ENCODE results near the gene NRSN1. TPM values are rescaled to one million over a fixed set of nuclear protein-coding genes. Genes with fewer than 3 reads are reported as not detected.

NRSN1 gene
- total RNA-seq, 3 donors from 2014 or later, result not detected

DNA sequence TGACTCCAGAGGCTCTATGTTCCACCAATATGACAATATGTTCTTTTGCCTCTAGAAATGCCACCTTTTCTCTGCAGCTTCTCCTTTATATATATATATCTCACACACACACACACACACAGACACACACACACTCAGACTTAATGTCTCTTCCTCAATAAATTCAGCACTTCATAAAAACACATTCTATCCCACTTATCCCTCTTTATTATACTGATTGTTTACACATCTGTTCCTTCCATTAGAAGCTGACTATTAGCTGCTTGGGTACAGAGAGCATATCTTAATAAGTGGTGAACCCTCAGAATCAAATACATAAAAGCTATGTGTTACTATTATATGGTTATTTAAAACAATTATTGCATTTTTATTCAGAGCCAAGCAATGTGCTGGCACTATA lies 23.3 kb downstream of the NRSN1 start:
- no peaks in the 10 kb centered on the region for H3K9me3 Mint-ChIP-seq
- no peaks in the 10 kb centered on the region for H3K36me3 Mint-ChIP-seq (ENCODE audit: insufficient read depth)

DNA sequence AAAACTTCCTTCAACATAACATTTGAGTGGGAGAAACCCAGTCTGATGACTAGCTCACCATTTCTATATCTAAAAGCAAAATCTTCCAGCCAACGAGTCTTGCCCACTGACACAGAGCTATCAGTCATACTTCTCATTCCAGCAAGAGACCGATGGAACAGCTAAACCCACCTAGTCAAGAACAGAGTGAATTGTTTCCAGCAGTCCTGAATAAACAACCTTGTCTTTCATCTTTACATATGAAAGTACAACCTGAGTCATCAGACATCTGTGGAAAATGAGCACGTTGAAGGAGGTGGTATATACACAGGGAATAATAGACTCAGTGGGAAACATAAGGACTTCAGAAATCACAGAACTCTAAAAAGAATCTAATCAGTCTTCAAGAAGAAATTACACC lies 23.8 kb downstream of the NRSN1 start:
- Mint-ChIP-seq H3K4me1 (ENCODE audit: low read depth) (no peaks in the 10 kb centered on the region), H3K9me3 (no peaks in the 10 kb centered on the region), H3K4me3 (no peak overlapping the region), H3K36me3 (ENCODE audit: insufficient read depth) (no peaks in the 10 kb centered on the region), H3K27me3 (ENCODE audit: low read depth) (peaks cover 16% of the 10 kb centered on the region)
- no peak for ATAC-seq
- no peak for DNase-seq

More for the DNA sequence above, 23.3 kb downstream of the NRSN1 start:
- no peak for ATAC-seq
- no peak for DNase-seq
- Mint-ChIP-seq H3K4me3 (no peak overlapping the region), H3K27me3 (ENCODE audit: low read depth) (peaks cover 16% of the 10 kb centered on the region), H3K4me1 (ENCODE audit: low read depth) (no peaks in the 10 kb centered on the region)

DNA sequence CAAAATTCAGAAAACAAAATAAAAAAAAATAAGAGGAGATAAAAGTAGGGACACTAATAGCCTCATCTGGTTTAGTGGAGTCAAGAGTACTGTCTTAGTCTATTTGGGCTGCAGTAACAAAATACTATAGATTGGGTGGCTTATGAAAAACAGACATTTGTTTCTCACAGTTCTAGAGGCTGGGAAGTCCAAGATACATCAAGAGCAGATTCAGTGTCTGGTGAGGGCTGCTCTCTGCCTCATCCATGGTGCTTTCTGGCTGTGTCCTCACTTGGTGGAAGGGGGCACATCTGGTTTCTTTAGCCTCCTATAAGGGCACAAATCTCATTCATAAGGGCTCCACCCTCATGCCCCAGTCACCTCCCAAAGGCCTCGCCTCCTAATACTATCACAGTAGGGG lies 26.0 kb downstream of the NRSN1 start:
- Mint-ChIP-seq H3K27me3 (ENCODE audit: low read depth) (peaks cover 14% of the 10 kb centered on the region), H3K4me3 (no peak overlapping the region), H3K9me3 (no peaks in the 10 kb centered on the region), H3K4me1 (ENCODE audit: low read depth) (no peaks in the 10 kb centered on the region), H3K36me3 (ENCODE audit: insufficient read depth) (no peaks in the 10 kb centered on the region)
- ATAC-seq, result no peak
- DNase-seq, result no peak

DNA sequence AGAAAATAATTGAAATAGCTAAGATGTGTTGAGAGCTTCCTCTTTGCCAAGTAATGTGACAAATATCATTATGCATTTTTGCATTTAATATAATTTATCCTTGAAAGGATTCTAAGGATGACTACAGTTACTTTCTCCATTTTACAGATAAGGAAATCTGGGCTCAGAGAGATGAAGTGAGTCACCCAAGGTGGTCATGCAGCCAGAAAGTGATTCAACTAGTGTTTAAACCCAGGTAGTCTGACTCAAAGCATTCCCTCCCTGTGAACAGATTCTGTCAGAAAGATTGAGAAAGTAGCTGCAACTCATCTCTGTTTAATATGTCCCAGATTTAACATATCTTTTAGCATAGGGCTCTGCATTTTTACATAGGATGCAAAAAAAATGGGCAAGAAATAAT lies 28.1 kb downstream of the NRSN1 start:
- no peaks in the 10 kb centered on the region for H3K36me3 Mint-ChIP-seq (ENCODE audit: insufficient read depth)

DNA sequence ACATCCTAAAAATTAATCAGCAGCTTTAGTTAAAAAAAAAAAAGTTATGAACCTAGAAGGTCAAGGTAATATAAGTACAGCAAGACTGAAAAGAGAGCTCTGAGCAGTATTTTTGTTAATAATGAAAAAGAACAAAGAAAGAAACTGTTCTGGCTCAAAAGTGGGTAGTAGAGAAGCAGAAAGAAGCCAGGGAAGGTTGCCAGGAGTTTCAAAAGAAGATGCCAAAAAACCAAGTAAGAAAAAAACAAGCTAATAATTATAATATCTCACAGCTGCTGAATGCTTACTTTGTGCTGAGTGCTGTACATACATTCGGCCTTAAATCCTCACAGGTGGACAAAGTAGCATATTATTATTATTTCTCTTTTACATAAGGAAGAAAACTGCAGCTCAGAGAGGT lies 31.9 kb downstream of the NRSN1 start:
- H3K4me1 Mint-ChIP-seq (ENCODE audit: low read depth), result no peaks in the 10 kb centered on the region
- H3K9me3 Mint-ChIP-seq, result no peaks in the 10 kb centered on the region
- peaks cover 2% of the 10 kb centered on the region for H3K27me3 Mint-ChIP-seq (ENCODE audit: low read depth)
- no peak overlapping the region for H3K4me3 Mint-ChIP-seq
- H3K36me3 Mint-ChIP-seq (ENCODE audit: insufficient read depth), result no peaks in the 10 kb centered on the region
- no peak for DNase-seq
- no peak for ATAC-seq

More for the DNA sequence above, 28.1 kb downstream of the NRSN1 start:
- H3K4me3 Mint-ChIP-seq, result no peak overlapping the region
- no peak for DNase-seq
- H3K27me3 Mint-ChIP-seq (ENCODE audit: low read depth), result peaks cover 7% of the 10 kb centered on the region
- H3K9me3 Mint-ChIP-seq, result no peaks in the 10 kb centered on the region
- no peak for ATAC-seq
- no peaks in the 10 kb centered on the region for H3K4me1 Mint-ChIP-seq (ENCODE audit: low read depth)

DNA sequence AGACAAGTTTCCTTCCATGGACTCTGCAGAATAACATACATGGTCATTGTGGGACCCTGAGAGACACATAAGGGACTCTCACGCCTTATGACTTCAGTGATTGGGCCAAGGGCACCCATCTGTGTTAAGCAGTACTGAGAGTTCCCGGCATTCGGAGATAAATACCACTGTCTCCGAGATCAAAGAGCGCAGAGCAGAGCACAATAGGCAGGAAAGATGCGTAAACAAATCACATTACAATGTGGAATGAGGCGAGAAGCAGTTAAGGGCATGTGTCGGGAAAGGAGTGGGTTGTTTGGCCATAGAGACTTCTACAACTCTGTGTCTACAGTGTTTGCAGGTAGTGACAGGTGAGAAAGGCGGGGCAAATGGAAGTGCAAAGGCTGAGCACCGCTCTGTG lies 57.6 kb downstream of the NRSN1 start:
- no peaks in the 10 kb centered on the region for H3K4me1 Mint-ChIP-seq (ENCODE audit: low read depth)
- DNase-seq (no peak), ATAC-seq (no peak)
- H3K36me3 Mint-ChIP-seq (ENCODE audit: insufficient read depth), result no peaks in the 10 kb centered on the region
- no peaks in the 10 kb centered on the region for H3K9me3 Mint-ChIP-seq
- peaks cover 5% of the 10 kb centered on the region for H3K27me3 Mint-ChIP-seq (ENCODE audit: low read depth)
- no peak overlapping the region for H3K4me3 Mint-ChIP-seq

DNA sequence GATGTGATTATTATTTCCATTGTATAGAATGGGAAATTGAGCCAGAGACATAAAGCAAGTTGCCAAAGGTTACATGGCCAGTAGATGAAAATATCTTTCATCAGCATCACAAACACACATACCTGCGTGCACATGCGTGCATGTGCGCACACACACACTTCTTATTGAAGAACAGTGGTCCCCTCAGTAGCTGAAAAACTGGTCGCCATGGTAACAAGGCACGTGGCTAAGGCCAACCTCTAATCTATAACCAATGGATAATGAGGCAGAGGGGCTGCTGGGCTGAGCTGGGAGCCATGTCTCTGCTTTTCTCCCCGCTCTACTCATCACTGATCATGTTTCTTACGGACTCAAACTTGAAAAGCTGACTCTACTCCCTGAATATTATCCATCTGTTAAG lies 60.3 kb downstream of the NRSN1 start:
- no peak for DNase-seq
- Mint-ChIP-seq H3K9me3 (no peaks in the 10 kb centered on the region), H3K36me3 (ENCODE audit: insufficient read depth) (no peaks in the 10 kb centered on the region), H3K27me3 (ENCODE audit: low read depth) (peaks cover 5% of the 10 kb centered on the region), H3K4me3 (no peak overlapping the region), H3K4me1 (ENCODE audit: low read depth) (no peaks in the 10 kb centered on the region)
- no peak for ATAC-seq

DNA sequence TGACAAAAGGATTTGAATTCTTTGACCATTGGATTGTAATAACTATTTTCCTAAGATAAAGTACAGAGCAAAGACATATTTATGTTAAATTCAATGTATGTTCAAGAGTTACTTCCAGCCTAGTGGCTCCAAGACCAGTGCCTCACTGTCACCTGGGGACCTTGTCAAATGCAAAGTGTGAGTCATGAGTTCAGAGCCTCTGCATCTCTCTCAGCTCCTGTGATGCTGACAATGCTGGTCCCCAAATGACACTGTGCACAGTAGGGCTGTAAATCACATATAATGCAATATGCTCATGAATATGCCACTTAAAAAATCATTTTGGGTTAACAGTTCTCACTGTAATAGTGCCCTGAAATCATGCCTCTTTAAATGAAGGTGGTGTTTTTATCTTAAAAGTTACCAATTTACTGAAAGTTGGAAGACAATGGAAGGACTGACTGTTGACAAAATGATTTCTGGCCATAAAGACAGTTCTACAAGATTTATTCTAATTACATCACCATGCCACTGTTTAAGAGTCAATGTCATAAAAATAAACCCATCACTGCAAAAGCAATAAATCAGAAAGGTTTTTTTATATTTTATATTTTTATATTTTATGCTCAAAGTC lies 62.1 kb downstream of the NRSN1 start:
- Mint-ChIP-seq H3K9me3 (no peaks in the 10 kb centered on the region), H3K36me3 (ENCODE audit: insufficient read depth) (no peaks in the 10 kb centered on the region)

DNA sequence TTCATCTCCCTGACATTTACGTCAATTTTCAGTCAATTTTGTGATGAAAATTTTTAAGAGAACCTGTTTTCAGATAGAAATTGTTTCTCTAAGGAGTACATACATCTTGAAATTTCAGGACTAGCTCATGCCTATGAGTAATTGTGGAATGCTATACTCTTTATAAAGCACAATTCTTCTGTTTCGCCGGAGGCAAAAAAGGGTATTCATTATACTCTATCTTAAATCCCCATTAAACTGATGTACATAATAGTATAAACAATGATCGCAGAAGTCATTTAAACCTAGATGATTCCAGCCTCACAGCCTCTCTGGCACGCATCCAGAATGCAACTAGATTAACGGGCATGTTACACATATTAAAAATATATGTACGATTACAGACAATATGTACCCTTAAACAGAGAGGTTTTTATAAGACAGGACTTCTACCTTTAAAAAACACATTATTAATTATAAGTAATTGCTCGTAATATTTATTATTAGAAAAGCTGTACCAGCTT lies 62.6 kb downstream of the NRSN1 start:
- ATAC-seq (no peak), DNase-seq (no peak)
- no peaks in the 10 kb centered on the region for H3K9me3 Mint-ChIP-seq
- H3K36me3 Mint-ChIP-seq (ENCODE audit: insufficient read depth), result no peaks in the 10 kb centered on the region
- no peaks in the 10 kb centered on the region for H3K4me1 Mint-ChIP-seq (ENCODE audit: low read depth)
- peaks cover 13% of the 10 kb centered on the region for H3K27me3 Mint-ChIP-seq (ENCODE audit: low read depth)
- H3K4me3 Mint-ChIP-seq, result no peak overlapping the region

More for the DNA sequence above, 62.1 kb downstream of the NRSN1 start:
- DNase-seq (no peak), ATAC-seq (no peak)
- H3K4me1 Mint-ChIP-seq (ENCODE audit: low read depth), result no peaks in the 10 kb centered on the region
- H3K4me3 Mint-ChIP-seq, result no peak overlapping the region
- H3K27me3 Mint-ChIP-seq (ENCODE audit: low read depth), result peaks cover 9% of the 10 kb centered on the region

DNA sequence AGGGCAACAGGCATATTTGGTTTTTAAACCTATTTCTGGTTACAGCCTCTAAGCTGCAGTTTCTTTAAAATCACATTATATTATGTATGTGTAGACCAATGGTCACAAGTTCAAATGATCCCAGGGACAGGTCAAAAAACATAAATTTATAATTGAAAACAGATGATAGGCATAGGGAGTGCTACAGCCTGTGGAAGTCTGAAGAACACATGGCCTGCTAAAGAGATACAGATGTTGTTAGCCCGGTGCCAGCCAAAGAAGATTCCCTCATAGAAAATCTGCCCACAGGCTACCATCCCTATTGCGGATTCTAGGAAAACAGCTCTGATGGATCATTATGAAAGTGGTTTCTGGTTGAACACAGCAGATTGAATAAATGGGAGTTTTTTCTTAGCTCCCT lies 65.3 kb downstream of the NRSN1 start:
- Mint-ChIP-seq H3K36me3 (ENCODE audit: insufficient read depth) (no peaks in the 10 kb centered on the region), H3K27me3 (ENCODE audit: low read depth) (peaks cover 15% of the 10 kb centered on the region)

DNA sequence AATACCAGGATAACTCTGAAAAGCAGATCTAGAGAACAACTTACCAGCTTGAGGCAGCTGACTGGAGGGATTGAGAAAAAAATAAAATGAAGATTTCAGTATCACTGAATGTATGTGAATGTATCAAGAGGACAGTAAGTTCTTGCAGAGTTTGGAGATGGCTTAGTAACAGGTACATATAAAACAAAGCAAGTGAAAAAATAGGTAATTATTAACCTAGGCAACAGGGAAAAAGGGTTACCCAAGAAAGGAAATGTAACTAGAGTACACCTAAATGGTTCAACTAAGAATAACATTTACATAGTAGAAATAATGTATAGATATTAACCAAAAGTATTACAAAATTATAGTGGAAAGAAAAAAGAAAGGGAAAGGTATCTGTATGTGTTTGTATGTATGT lies 67.3 kb downstream of the NRSN1 start:
- no peaks in the 10 kb centered on the region for H3K9me3 Mint-ChIP-seq
- DNase-seq (no peak), ATAC-seq (no peak)
- no peak overlapping the region for H3K4me3 Mint-ChIP-seq
- no peaks in the 10 kb centered on the region for H3K36me3 Mint-ChIP-seq (ENCODE audit: insufficient read depth)
- no peaks in the 10 kb centered on the region for H3K4me1 Mint-ChIP-seq (ENCODE audit: low read depth)
- peaks cover 19% of the 10 kb centered on the region for H3K27me3 Mint-ChIP-seq (ENCODE audit: low read depth)

More for the DNA sequence above, 65.3 kb downstream of the NRSN1 start:
- no peaks in the 10 kb centered on the region for H3K9me3 Mint-ChIP-seq
- DNase-seq, result no peak
- no peak for ATAC-seq
- H3K4me1 Mint-ChIP-seq (ENCODE audit: low read depth), result no peaks in the 10 kb centered on the region
- H3K4me3 Mint-ChIP-seq, result no peak overlapping the region

DNA sequence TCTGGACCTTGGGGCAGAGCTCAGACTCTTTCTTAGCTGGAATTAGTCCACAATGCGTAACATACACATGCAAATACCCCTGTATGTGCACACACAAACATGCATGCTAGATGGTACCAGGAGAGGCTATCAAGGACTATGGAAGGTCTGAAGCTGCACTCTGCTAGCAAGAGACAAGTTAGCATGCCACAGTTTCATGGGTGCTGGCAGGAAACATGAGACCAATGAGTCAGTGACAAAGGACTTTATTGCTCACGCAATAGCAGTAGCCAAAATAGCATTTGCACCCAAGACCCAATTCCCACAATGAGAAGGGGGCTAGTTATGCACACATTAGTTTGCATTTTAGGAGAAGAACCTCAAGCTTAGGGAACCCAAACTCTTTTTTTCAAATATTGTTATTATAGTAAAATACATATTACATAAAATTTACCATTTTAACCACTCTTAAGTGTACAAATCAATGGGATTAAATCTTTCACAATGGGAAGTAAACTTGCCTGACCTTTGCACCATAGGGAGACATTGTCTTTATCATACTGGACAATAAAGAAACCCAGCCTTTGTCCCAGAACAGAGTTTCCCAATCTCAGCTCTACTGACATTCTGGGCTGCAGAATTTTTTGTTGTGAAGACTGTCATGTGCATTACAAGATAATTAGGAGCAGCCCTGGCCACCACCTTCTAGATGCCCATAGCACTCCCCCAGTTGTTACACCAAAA lies 69.1 kb downstream of the NRSN1 start:
- no peaks in the 10 kb centered on the region for H3K9me3 Mint-ChIP-seq
- DNase-seq, result no peak
- H3K4me1 Mint-ChIP-seq (ENCODE audit: low read depth), result no peaks in the 10 kb centered on the region
- no peak overlapping the region for H3K4me3 Mint-ChIP-seq
- no peaks in the 10 kb centered on the region for H3K36me3 Mint-ChIP-seq (ENCODE audit: insufficient read depth)
- H3K27me3 Mint-ChIP-seq (ENCODE audit: low read depth), result peaks cover 18% of the 10 kb centered on the region
- no peak for ATAC-seq

DNA sequence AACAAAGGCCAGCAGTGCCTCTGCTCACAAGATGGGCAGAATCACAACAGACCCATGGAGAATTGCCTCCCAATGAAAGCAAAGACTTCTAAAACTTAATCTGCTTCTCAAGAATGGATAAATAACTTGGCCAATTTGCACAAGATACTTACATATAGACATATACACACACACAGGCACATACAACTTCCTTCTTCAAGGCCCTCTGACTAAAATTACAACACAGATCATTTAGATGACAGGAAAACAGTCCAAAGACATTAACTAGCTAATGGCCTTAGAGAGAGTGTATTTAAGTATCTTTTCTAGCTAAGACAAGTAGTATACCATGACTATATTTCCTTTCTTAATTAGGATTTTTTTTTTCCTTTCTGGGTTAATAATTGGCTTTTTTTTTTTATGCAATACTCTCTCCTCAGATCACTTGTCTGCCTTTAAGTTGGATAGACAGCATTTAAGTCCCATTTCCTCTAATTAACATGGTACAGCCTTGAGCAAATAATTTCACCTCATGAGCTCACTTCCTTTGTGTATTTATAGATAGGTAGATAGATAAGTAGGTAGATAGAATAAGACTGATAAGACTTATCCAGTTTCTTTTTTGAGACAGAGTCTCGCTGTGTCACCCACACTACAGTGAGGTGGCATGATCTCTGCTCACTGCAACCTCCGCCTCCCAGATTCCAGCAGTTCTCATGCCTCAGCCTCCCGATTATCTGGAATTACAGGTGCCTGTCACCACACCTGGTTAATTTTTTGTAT lies 70.0 kb downstream of the NRSN1 start:
- ATAC-seq, result no peak
- no peak for DNase-seq
- H3K27me3 Mint-ChIP-seq (ENCODE audit: low read depth), result peaks cover 20% of the 10 kb centered on the region
- no peaks in the 10 kb centered on the region for H3K4me1 Mint-ChIP-seq (ENCODE audit: low read depth)
- no peaks in the 10 kb centered on the region for H3K9me3 Mint-ChIP-seq
- H3K4me3 Mint-ChIP-seq, result no peak overlapping the region
- no peaks in the 10 kb centered on the region for H3K36me3 Mint-ChIP-seq (ENCODE audit: insufficient read depth)
